LNCAP (cell line): ENCODE results near the gene AFF1.

Experiments
- CTCF ChIP-seq: fragments of 450-650 bp; IDR thresholded peaks from 2 replicates; pipeline ENCODE4 v1.5.1; 2017; ENCODE audit warnings: mild to moderate bottlenecking

The AFF1 gene

GRCh38 chr4:87087420-87087819 is 152.6 kb downstream of the AFF1 start:
- no peak for TF ChIP-seq CTCF

- TF ChIP-seq CTCF: no peak
Observed at GRCh38 chr4:87088186-87088585, 153.4 kb downstream of the AFF1 start.

- TF ChIP-seq CTCF: no peak
Observed at GRCh38 chr4:87089368-87089767, 154.6 kb downstream of the AFF1 start.

GRCh38 chr4:87090305-87090704 is 155.5 kb downstream of the AFF1 start:
- TF ChIP-seq CTCF: no peak

GRCh38 chr4:87092389-87093141 is 157.8 kb downstream of the AFF1 start:
- TF ChIP-seq CTCF: no peak

GRCh38 chr4:87093443-87094123 is 158.8 kb downstream of the AFF1 start:
- peak; percentile 69 for TF ChIP-seq CTCF

- no peak for TF ChIP-seq CTCF
Observed at GRCh38 chr4:87097075-87097474, 162.3 kb downstream of the AFF1 start.
